Subcutaneous abdominal adipose tissue (tissue), 5 donors: ENCODE data around the gene FRMPD4.

Experiments
- H3K27ac ChIP-seq: one replicate; pipeline ENCODE4 v1.7.0; 2013; ENCODE audit warnings: low read depth, mild to moderate bottlenecking, inconsistent platforms, low read length, moderate library complexity
- H3K27me3 ChIP-seq, 5 donors: one replicate each; pipeline ENCODE4 v1.7.0; 2013; ENCODE audit warnings: low read length in 5 of 5, inconsistent platforms in 1 of 5; ENCODE audit not compliant: control insufficient read depth in 5 of 5, insufficient read depth in 4 of 5
- H3K36me3 ChIP-seq, 5 donors: one replicate each; pipeline ENCODE4 v1.7.0; 2013; ENCODE audit warnings: low read length in 5 of 5; ENCODE audit not compliant: control insufficient read depth in 5 of 5, insufficient read depth in 5 of 5
- H3K4me1 ChIP-seq, 5 donors: one replicate each; pipeline ENCODE4 v1.7.0; 2013; ENCODE audit warnings: low read length in 5 of 5, mild to moderate bottlenecking in 3 of 5, moderate library complexity in 1 of 5; ENCODE audit not compliant: control insufficient read depth in 5 of 5, insufficient read depth in 5 of 5
- H3K4me3 ChIP-seq, 5 donors: one replicate each; pipeline ENCODE4 v1.7.0; 2013; ENCODE audit warnings: low read length in 5 of 5, low read depth in 1 of 5
- H3K9ac ChIP-seq, 5 donors: one replicate each; pipeline ENCODE4 v1.7.0; 2013; ENCODE audit warnings: low read length in 5 of 5, mild to moderate bottlenecking in 4 of 5, moderate library complexity in 3 of 5
- H3K9me3 ChIP-seq, 5 donors: one replicate each; pipeline ENCODE4 v1.7.0; 2013; ENCODE audit warnings: low read length in 5 of 5; ENCODE audit not compliant: control insufficient read depth in 5 of 5
- donor health status: healthy.
- donor health status: healthy.
- donor health status: healthy.
- donor health status: healthy.
- donor health status: healthy.

The FRMPD4 gene

DNA sequence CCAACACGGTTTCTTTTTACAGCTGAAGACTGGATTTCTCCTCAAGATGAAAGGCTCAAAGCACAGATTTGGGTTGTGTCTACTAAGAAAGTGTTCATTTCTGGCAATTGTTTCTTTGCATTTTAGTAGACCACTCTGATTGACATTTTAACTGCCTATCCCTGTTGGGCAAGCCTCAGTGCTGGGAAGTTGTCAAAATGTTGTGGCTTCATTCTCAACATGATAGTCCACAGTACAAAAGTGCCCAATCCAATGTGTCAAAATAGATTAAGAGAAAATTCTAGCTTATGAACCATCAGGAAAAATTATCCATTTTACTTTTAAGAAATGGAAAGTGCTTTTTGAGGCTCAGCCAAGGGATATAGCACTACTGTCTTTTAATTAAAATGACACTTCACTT lies 329.0 kb downstream of the FRMPD4 start:
- Histone ChIP-seq H3K27ac (no peak overlapping the region), H3K27me3 (no peaks in the 10 kb centered on the region), H3K9me3 (no peaks in the 10 kb centered on the region), H3K4me3 (no peak overlapping the region), H3K4me1 (no peaks in the 10 kb centered on the region), H3K36me3 (no peaks in the 10 kb centered on the region), H3K9ac (no peak overlapping the region)

GRCh38 chrX:12469296-12469695 lies 331.0 kb downstream of the FRMPD4 start:
- no peaks in the 10 kb centered on the region for H3K27me3 ChIP-seq
- no peaks in the 10 kb centered on the region for H3K9me3 ChIP-seq
- no peak overlapping the region for H3K9ac ChIP-seq
- H3K4me1 ChIP-seq: no peaks in the 10 kb centered on the region
- H3K27ac ChIP-seq: no peak overlapping the region
- H3K36me3 ChIP-seq: no peaks in the 10 kb centered on the region
- no peak overlapping the region for H3K4me3 ChIP-seq

DNA sequence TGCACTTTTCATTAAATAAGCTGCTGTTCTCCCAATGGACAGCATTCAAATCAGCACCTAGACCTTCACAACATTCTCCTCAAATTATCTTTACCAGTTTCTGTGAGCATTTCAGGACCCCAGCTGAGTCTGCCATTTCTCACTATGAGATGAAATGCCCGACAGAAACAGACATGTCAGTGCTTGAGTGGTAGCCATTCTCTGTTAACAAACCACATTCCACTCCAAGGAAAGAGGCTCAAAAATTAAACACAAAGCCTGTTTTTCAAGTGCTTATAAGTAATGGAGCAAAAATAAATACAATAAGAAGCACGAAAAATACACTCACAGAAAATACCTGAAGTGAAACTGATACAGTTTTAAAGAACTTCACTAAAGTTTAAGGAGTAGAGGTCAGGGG lies 332.8 kb downstream of the FRMPD4 start:
- no peaks in the 10 kb centered on the region for H3K27me3 ChIP-seq

DNA sequence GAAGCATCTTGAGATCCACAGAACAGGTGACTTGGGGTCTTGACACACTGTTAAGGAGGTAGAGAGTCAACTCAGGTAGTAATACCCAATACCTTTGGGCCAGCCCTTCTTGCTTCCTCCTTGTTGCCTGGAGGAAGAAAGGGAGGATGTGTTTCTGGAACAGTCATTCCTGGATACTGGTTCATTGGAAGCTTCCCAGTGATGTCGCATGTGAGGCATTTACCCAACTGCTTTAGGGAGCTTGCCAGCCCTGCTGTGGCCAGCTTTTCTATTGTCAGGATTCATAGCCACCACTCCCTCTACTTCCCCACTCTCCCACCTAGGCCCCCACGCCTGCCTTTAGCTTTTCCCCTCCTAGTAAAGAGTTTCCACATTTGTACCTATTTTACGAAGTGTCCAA lies 342.7 kb downstream of the FRMPD4 start:
- Histone ChIP-seq H3K27me3 (no peaks in the 10 kb centered on the region), H3K9ac (no peak overlapping the region), H3K36me3 (no peaks in the 10 kb centered on the region), H3K4me1 (no peaks in the 10 kb centered on the region), H3K4me3 (no peak overlapping the region), H3K9me3 (peaks cover 0 to 3% (median 0%) of the 10 kb centered on the region in 5 donors), H3K27ac (no peak overlapping the region)

More for the DNA sequence above, 332.8 kb downstream of the FRMPD4 start:
- Histone ChIP-seq H3K4me3 (no peak overlapping the region), H3K9ac (no peak overlapping the region), H3K27ac (no peak overlapping the region), H3K9me3 (no peaks in the 10 kb centered on the region), H3K36me3 (no peaks in the 10 kb centered on the region), H3K4me1 (no peaks in the 10 kb centered on the region)

GRCh38 chrX:12488220-12488619 lies 349.9 kb downstream of the FRMPD4 start:
- Histone ChIP-seq H3K9ac (no peak overlapping the region), H3K4me1 (no peaks in the 10 kb centered on the region), H3K27ac (no peak overlapping the region), H3K27me3 (peaks cover 0 to 4% (median 0%) of the 10 kb centered on the region in 5 donors), H3K9me3 (peaks cover 0 to 5% (median 0%) of the 10 kb centered on the region in 5 donors), H3K36me3 (no peaks in the 10 kb centered on the region), H3K4me3 (no peak overlapping the region)

- Histone ChIP-seq H3K27ac (no peak overlapping the region), H3K27me3 (peaks cover 0 to 4% (median 0%) of the 10 kb centered on the region in 5 donors), H3K36me3 (no peaks in the 10 kb centered on the region), H3K9me3 (peaks cover 0 to 5% (median 0%) of the 10 kb centered on the region in 5 donors), H3K9ac (no peak overlapping the region), H3K4me1 (no peaks in the 10 kb centered on the region), H3K4me3 (no peak overlapping the region)
Measured at GRCh38 chrX:12488771-12489170, 350.5 kb downstream of the FRMPD4 start.

DNA sequence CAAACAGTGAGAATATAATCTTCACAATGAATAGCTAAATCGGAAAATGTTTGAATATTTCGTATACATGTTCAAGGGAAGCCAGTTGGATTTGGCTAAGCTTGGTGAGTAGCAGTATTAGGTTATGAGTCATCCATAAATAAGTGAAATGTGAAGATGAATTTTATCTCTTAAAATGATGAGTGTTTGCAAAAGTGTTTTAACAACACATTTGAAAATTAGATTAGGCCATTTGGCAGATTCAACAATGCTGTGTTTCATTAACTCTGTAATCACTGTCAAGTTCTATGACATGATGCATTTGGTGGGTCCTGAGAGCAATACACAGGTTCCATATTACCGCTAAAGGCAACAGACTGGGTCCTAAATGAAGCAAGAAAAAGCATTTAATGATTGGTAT lies 351.1 kb downstream of the FRMPD4 start:
- no peak overlapping the region for H3K27ac ChIP-seq
- H3K27me3 ChIP-seq: peaks cover 0 to 4% (median 0%) of the 10 kb centered on the region in 5 donors
- H3K9ac ChIP-seq: no peak overlapping the region
- H3K4me3 ChIP-seq: no peak overlapping the region
- no peaks in the 10 kb centered on the region for H3K36me3 ChIP-seq
- H3K4me1 ChIP-seq: no peaks in the 10 kb centered on the region
- peaks cover 0 to 5% (median 0%) of the 10 kb centered on the region in 5 donors for H3K9me3 ChIP-seq

DNA sequence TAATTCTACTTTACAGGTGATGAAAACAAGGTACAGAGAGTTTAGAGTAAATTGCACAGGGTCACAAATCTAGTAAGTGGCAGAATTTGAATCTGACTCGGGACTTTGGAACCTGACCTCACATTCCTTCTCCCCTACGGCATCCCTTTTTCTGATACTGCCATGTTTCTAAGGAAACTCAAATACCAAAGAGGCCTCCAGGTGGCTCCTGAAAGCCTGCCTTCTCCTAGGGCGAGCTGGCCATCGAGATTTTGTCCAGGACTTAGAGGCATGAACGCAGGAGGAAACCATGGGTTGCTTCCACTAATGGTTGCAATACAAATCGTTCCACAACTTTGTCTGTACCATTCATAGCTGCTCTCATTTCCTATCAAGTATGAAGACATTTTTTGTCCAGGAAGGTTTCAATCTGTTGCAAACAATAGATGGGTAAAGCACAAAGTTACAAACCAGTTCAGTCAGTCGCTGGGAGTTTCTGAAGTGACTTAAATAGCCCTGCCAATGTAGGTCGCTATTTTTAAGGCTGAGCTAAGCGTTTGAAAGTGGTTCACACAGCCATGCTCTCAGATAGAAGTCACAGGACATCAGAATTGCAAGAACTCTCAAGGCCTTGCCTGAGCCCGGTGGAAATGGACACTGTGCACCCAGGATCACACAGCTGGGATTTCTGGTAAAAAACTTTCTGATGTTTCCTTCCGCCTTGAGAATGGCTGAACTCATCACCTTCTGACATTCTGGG lies 356.3 kb downstream of the FRMPD4 start:
- Histone ChIP-seq H3K27me3 (peaks cover 0 to 4% (median 2%) of the 10 kb centered on the region in 5 donors), H3K4me3 (no peak overlapping the region), H3K9ac (no peak overlapping the region), H3K4me1 (no peaks in the 10 kb centered on the region), H3K27ac (no peak overlapping the region), H3K36me3 (no peaks in the 10 kb centered on the region), H3K9me3 (peaks cover 0 to 5% (median 0%) of the 10 kb centered on the region in 5 donors)

- no peak overlapping the region for H3K9ac ChIP-seq
- peaks cover 0 to 4% (median 0%) of the 10 kb centered on the region in 5 donors for H3K27me3 ChIP-seq
- H3K4me3 ChIP-seq: no peak overlapping the region
- no peak overlapping the region for H3K27ac ChIP-seq
- no peaks in the 10 kb centered on the region for H3K9me3 ChIP-seq
- no peaks in the 10 kb centered on the region for H3K4me1 ChIP-seq
- H3K36me3 ChIP-seq: no peaks in the 10 kb centered on the region
Measured at GRCh38 chrX:12496343-12496742, 358.1 kb downstream of the FRMPD4 start.

GRCh38 chrX:12497832-12498591 lies 359.7 kb downstream of the FRMPD4 start:
- no peak overlapping the region for H3K4me3 ChIP-seq
- H3K27ac ChIP-seq: no peak overlapping the region
- no peaks in the 10 kb centered on the region for H3K36me3 ChIP-seq
- peaks cover 0 to 4% (median 0%) of the 10 kb centered on the region in 5 donors for H3K27me3 ChIP-seq
- no peaks in the 10 kb centered on the region for H3K9me3 ChIP-seq
- no peak overlapping the region for H3K9ac ChIP-seq
- H3K4me1 ChIP-seq: no peaks in the 10 kb centered on the region
